ENCODE data around the gene ATP7B. TPM values are rescaled to one million over a fixed set of nuclear protein-coding genes. Genes with fewer than 3 reads are reported as not detected.

ATP7B gene
- total and polyA plus RNA-seq, 12 donors: 0.80 to 5.6 (median 2.9) TPM

DNA sequence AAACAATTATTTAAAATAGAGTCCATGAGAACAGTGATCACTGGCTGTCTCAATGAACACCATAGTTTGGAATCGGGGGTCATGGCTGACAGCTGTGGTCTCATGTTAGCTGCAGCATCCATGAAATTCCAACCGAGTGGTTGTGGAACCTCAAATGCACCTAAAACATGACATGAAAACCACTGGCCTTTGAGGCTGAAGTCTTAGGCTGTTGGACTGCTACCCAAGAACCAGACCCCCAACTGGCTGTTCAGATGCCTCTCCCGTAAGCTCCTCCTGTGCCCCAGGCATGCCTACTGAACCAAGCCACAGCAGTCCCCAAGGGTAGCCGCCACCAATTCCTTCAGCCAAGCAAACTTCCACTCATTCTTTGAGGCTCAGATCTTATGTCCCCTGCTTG, 50.5 kb downstream of the ATP7B start:
- intact Hi-C loops (cut with DNase I): no loop called here
- Histone ChIP-seq H3K27me3 (no peaks in the 10 kb centered on the region), H3K4me3 (no peak overlapping the region), H3K27ac (no peak overlapping the region), H3K4me1 (replicated peaks in 1 of 2) (no peaks in the 10 kb centered on the region), H3K9me3 (replicated peaks in 1 of 3) (no peaks in the 10 kb centered on the region), H3K36me3 (replicated peaks in 1 of 2) (no peaks in the 10 kb centered on the region)
- TF ChIP-seq, protein P1, sequence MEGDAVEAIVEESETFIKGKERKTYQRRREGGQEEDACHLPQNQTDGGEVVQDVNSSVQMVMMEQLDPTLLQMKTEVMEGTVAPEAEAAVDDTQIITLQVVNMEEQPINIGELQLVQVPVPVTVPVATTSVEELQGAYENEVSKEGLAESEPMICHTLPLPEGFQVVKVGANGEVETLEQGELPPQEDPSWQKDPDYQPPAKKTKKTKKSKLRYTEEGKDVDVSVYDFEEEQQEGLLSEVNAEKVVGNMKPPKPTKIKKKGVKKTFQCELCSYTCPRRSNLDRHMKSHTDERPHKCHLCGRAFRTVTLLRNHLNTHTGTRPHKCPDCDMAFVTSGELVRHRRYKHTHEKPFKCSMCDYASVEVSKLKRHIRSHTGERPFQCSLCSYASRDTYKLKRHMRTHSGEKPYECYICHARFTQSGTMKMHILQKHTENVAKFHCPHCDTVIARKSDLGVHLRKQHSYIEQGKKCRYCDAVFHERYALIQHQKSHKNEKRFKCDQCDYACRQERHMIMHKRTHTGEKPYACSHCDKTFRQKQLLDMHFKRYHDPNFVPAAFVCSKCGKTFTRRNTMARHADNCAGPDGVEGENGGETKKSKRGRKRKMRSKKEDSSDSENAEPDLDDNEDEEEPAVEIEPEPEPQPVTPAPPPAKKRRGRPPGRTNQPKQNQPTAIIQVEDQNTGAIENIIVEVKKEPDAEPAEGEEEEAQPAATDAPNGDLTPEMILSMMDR (IDR thresholded peaks at IDR 0.05): no peak
- TF ChIP-seq POLR2A (IDR thresholded peaks at IDR 0.05): no peak
- no peak for DNase-seq
- WGBS, 4 donors: 96 to 100% (median 97%) methylated on average over 4 of the region's 4 CpGs

DNA sequence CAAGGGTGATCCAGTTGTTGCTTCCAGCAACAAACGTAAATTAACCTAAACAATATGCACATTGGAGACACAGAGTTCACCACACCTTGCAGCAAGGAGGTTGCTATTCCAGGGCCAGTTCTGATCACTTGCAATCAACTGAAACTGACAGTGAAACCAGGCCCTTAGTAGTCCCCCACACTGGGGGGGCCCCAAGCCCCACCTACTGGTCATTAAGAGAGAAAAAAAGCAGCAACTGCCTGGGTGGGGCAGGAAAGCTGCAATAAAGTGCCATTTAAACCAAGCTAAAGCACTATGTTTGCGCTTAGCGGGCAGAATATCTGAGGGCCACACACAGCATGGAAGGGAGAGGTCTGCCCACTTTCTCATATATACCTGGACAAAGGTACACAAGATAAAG, 51.5 kb downstream of the ATP7B start:
- no peaks in the 10 kb centered on the region for H3K27me3 ChIP-seq
- H3K9me3 ChIP-seq (replicated peaks in 1 of 3): no peaks in the 10 kb centered on the region
- H3K4me3 ChIP-seq: no peak overlapping the region
- 86 to 94% (median 92%) methylated on average over 3 of the region's 3 CpGs for WGBS, 4 donors
- DNase-seq: no peak
- no peaks in the 10 kb centered on the region for H3K36me3 ChIP-seq (replicated peaks in 1 of 2)
- TF ChIP-seq, protein P1 (IDR thresholded peaks at IDR 0.05): no peak
- intact Hi-C loops (cut with DNase I): no loop called here
- H3K27ac ChIP-seq: no peak overlapping the region
- H3K4me1 ChIP-seq (replicated peaks in 1 of 2): no peaks in the 10 kb centered on the region

GRCh38 chr13:51958217-51958547, 53.1 kb downstream of the ATP7B start:
- Histone ChIP-seq H3K9me3 (replicated peaks in 1 of 3) (no peaks in the 10 kb centered on the region), H3K4me1 (replicated peaks in 1 of 2) (no peaks in the 10 kb centered on the region), H3K27ac (no peak overlapping the region), H3K27me3 (no peaks in the 10 kb centered on the region), H3K4me3 (no peak overlapping the region), H3K36me3 (replicated peaks in 1 of 2) (no peaks in the 10 kb centered on the region)
- WGBS, 4 donors: 91 to 94% (median 92%) methylated on average over 7 to 8 of the region's 8 CpGs
- no peak for TF ChIP-seq POLR2A (IDR thresholded peaks at IDR 0.05)
- TF ChIP-seq, protein P1 (IDR thresholded peaks at IDR 0.05): no peak
- DNase-seq: no peak
- intact Hi-C loops (cut with DNase I): no loop called here

GRCh38 chr13:51957377-51958216, 53.7 kb downstream of the ATP7B start:
- Histone ChIP-seq H3K9me3 (replicated peaks in 1 of 3) (no peaks in the 10 kb centered on the region), H3K27me3 (no peaks in the 10 kb centered on the region), H3K4me3 (no peak overlapping the region), H3K4me1 (replicated peaks in 1 of 2) (no peaks in the 10 kb centered on the region), H3K27ac (no peak overlapping the region), H3K36me3 (replicated peaks in 1 of 2) (no peaks in the 10 kb centered on the region)
- no peak for DNase-seq
- no peak for TF ChIP-seq POLR2A (IDR thresholded peaks at IDR 0.05)
- TF ChIP-seq, protein P1 (IDR thresholded peaks at IDR 0.05): no peak
- 80 to 92% (median 86%) methylated on average over 9 of the region's 9 CpGs for WGBS, 4 donors
- intact Hi-C loops (cut with DNase I): no loop called here
